Right lobe of liver (tissue), 6 donors: Measurements from ENCODE around the gene FLNA. TPM values are rescaled to one million over a fixed set of nuclear protein-coding genes. Genes with fewer than 3 reads are reported as not detected.

Experiments
- ATAC-seq, 4 donors: fragments of 200-7000 bp; cut with Tn5 transposase; one replicate each; pipeline ENCODE4 v1.9.1; 2020; ENCODE audit warnings: mild to moderate bottlenecking in 4 of 4, moderate library complexity in 4 of 4
- DNase-seq, 3 donors: peaks; one replicate each; pipeline ENCODE4 v3.0.0-alpha.2; 2020
- H3K27ac ChIP-seq, 3 donors: fragments of 200-600 bp; one replicate each; pipeline ENCODE4 v1.8.0; 2022
- H3K27me3 ChIP-seq, 2 donors: fragments of 200-600 bp; one replicate each; pipeline ENCODE4 v1.8.0; 2022
- H3K36me3 ChIP-seq, 4 donors: fragments of 200-600 bp; sonication (generic) in 1 of 4; one replicate each; pipeline versions ENCODE4 v1.5.1 to v1.8.0; 2017 to 2022; ENCODE audit warnings: control low read depth in 1 of 4
- H3K4me1 ChIP-seq, 4 donors: fragments of 200-600 bp; sonication (generic) in 1 of 4; one replicate each; pipeline versions ENCODE4 v1.5.1 to v1.8.0; 2017 to 2022; ENCODE audit warnings: control low read depth in 1 of 4
- H3K4me3 ChIP-seq, 3 donors: fragments of 200-600 bp; one replicate each; pipeline ENCODE4 v1.8.0; 2022
- H3K9me3 ChIP-seq, 4 donors: fragments of 200-600 bp; sonication (generic) in 1 of 4; one replicate each; pipeline versions ENCODE4 v1.5.1 to v1.8.0; 2017 to 2022; ENCODE audit warnings: control low read depth in 1 of 4
- POLR2A ChIP-seq: fragments of 450-650 bp; IDR thresholded peaks from one replicate; pipeline ENCODE4 v1.6.1; 2017; ENCODE audit warnings: antibody characterized with exemption, mild to moderate bottlenecking
- WGBS: methylation state at CpG from one replicate; pipeline ENCODE4 v1.1.6; 2018; ENCODE audit warnings: low coverage, low lambda C conversion rate; ENCODE audit not compliant: insufficient coverage; ENCODE audit errors: missing lambda C conversion rate; 5-methylcytosine and 5-hydroxymethylcytosine counted together
- intact Hi-C, 2 donors: fragments of 100-400 bp; cut with DNase I; formaldehyde crosslinking; loops; one replicate each; pipeline versions ENCODE4 v1.11.2 to v1.14.1; 2022
- total RNA-seq, 6 experiments: library from RNA; depleted of rRNA in 2 of 6; stranded (reverse); fragments of >200 nt in 2 of 6; fragmentation: NEBNext Ultra II Directional in 3 of 6; extraction: Animal tissue kit (Norgen Biotek cat#: 25700) in 3 of 6; gene quantifications; one replicate each; pipeline versions ENCODE4 v1.1.0 to v1.2.4, GENCODE V29; 2016 to 2023
- TF ChIP-seq, protein P1 (sequence below), 4 donors: fragments of 200-600 bp in 3 of 4; fragments of 450-650 bp in 1 of 4; IDR thresholded peaks; one replicate each; pipeline versions ENCODE4 v1.5.1 to v1.8.0; 2016 to 2022; ENCODE audit warnings: antibody characterized with exemption in 4 of 4, mild to moderate bottlenecking in 2 of 4
- donor health status: DM: no; HTN: yes; CAD: no.
- donor health status: DM: no; HTN: no; CAD: no.
- donor health status: DM: no; HTN: no; CAD: no.
- donor health status: DM: no; HTN: yes; CAD: no.
- donor health status: DM: no; HTN: yes; CAD: no.

The FLNA gene
- total RNA-seq, 6 experiments from 2014 or later, result 46.8 to 124 (median 82.6) TPM

DNA sequence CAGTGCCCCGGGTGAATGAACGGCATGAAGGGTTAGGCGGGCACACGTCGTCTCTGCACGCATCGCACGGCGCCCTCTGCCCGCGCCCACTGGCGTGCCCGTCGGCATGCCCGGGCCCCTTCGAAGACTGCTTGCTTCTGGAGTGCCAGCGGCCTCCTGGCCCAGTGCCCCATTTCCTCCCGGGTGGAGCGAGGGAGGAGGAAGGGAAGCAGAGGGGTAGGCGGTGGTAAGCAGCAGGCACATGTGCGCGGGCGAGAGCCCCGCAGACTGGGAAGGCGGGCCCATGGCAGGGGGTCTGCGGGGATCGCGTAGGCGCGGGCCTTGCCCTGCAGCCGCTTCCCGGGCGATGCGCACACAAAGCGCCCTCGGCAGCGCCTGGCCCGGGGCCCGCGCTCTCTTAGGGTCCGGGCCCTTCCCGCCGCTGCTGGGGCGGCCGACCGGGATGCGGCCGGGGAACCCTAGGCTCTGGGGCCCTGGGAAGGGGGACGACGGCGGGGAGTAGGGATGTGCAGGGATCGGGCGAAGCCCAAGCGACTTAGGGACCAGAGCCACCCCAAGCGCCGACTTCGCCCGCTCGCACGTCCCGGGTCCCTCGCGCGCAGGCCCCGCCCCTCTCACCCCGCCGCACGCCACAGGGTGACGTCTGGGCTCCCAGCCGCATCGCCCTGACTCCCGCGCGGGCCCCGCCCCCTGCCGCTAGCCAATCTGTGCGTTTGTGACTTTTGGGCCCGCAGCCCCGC lies 3.8 kb upstream of the FLNA start:
- ATAC-seq (peak; percentile 0 to 6 (median 0)), DNase-seq (peak; percentile 70 to 98 (median 97))
- Histone ChIP-seq H3K4me3 (peak overlapping the region in 2 of 3 donors; percentile 44 to 51), H3K36me3 (no peaks in the 10 kb centered on the region), H3K27ac (peak overlapping the region; percentile 89 to 96 (median 92)), H3K9me3 (no peaks in the 10 kb centered on the region), H3K27me3 (no peaks in the 10 kb centered on the region), H3K4me1 (no peaks in the 10 kb centered on the region)
- intact Hi-C loops, result no loop called here
- WGBS, result 0% methylated on average over 2 of the region's 79 CpGs
- TF ChIP-seq, protein P1, sequence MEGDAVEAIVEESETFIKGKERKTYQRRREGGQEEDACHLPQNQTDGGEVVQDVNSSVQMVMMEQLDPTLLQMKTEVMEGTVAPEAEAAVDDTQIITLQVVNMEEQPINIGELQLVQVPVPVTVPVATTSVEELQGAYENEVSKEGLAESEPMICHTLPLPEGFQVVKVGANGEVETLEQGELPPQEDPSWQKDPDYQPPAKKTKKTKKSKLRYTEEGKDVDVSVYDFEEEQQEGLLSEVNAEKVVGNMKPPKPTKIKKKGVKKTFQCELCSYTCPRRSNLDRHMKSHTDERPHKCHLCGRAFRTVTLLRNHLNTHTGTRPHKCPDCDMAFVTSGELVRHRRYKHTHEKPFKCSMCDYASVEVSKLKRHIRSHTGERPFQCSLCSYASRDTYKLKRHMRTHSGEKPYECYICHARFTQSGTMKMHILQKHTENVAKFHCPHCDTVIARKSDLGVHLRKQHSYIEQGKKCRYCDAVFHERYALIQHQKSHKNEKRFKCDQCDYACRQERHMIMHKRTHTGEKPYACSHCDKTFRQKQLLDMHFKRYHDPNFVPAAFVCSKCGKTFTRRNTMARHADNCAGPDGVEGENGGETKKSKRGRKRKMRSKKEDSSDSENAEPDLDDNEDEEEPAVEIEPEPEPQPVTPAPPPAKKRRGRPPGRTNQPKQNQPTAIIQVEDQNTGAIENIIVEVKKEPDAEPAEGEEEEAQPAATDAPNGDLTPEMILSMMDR (IDR thresholded peaks at IDR 0.05), result no peak
- TF ChIP-seq POLR2A, result peak; percentile 89

DNA sequence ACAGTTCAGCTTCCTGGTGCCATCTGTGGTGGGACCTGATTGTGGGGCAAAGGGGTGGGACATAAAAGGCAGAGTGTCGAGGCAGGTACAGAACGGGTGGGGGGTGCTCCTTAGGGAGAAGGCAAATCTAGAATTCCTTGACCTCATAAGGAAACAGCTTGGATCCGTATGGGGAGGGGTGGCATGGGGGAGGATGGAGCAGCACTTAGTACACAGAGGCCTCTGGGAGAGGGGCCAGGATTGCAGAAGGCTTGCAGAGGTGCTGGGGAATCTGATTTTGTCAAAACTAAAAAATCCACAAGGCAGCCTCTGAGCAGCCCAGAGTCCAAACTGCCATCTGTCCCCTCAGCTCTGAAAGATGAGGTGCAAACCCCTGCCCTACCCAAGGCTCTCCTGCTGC lies 2.3 kb upstream of the FLNA start:
- DNase-seq (no peak), ATAC-seq (no peak)
- no peaks in the 10 kb centered on the region for H3K36me3 ChIP-seq
- H3K27me3 ChIP-seq, result no peaks in the 10 kb centered on the region
- TF ChIP-seq, protein P1 (IDR thresholded peaks at IDR 0.05), result no peak
- TF ChIP-seq POLR2A, result no peak
- H3K4me3 ChIP-seq, result no peak overlapping the region
- peaks cover 0 to 1% (median 0%) of the 10 kb centered on the region in 4 donors for H3K4me1 ChIP-seq
- WGBS, result 72% methylated on average over 3 of the region's 3 CpGs
- intact Hi-C loops, result no loop called here
- no peak overlapping the region for H3K27ac ChIP-seq
- H3K9me3 ChIP-seq, result no peaks in the 10 kb centered on the region

GRCh38 chrX:154375156-154375504 lies 696 bp upstream of the FLNA start:
- TF ChIP-seq POLR2A, result no peak
- TF ChIP-seq, protein P1 (IDR thresholded peaks at IDR 0.05), result no peak
- Histone ChIP-seq H3K4me3 (no peak overlapping the region), H3K27ac (peak overlapping the region in 1 of 3 donors; percentile 26)

GRCh38 chrX:154373340-154374306 lies 811 bp downstream of the FLNA start:
- no peak for TF ChIP-seq POLR2A
- TF ChIP-seq, protein P1 (IDR thresholded peaks at IDR 0.05), result peak; percentile 47 to 68 (median 59)
- no peaks in the 10 kb centered on the region for H3K36me3 ChIP-seq
- DNase-seq, result peak in 2 of 3 donors; percentile 61 to 64
- WGBS, result 46% methylated on average over 8 of the region's 23 CpGs
- H3K27me3 ChIP-seq, result no peaks in the 10 kb centered on the region
- peaks cover 0 to 1% (median 0%) of the 10 kb centered on the region in 4 donors for H3K4me1 ChIP-seq
- peak; percentile 9 to 33 (median 20) for ATAC-seq
- no peaks in the 10 kb centered on the region for H3K9me3 ChIP-seq
- intact Hi-C loops, result no loop called here
- H3K27ac ChIP-seq, result peak overlapping the region in 2 of 3 donors; percentile 10 to 37
- peak overlapping the region; percentile 9 to 32 (median 31) for H3K4me3 ChIP-seq

More at GRCh38 chrX:154375156-154375504, 696 bp upstream of the FLNA start:
- 75% methylated on average over 10 of the region's 10 CpGs for WGBS
- DNase-seq (no peak), ATAC-seq (no peak)
- no peaks in the 10 kb centered on the region for H3K9me3 ChIP-seq
- H3K36me3 ChIP-seq, result no peaks in the 10 kb centered on the region
- intact Hi-C loops, result no loop called here
- H3K27me3 ChIP-seq, result no peaks in the 10 kb centered on the region
- peaks cover 0 to 1% (median 0%) of the 10 kb centered on the region in 4 donors for H3K4me1 ChIP-seq
